22Rv1 (cell line): ENCODE results near the gene AGRN.

ENCODE experiments used
- ZFX ChIP-seq: fragments of 450-650 bp; IDR thresholded peaks from 2 replicates; pipeline ENCODE4 v1.6.1; 2017; ENCODE audit warnings: antibody characterized with exemption, borderline replicate concordance
- TF ChIP-seq, protein P1 (sequence below): fragments of 450-650 bp; IDR thresholded peaks from 2 replicates; pipeline ENCODE4 v1.5.1; 2017; ENCODE audit warnings: mild to moderate bottlenecking

DNA sequence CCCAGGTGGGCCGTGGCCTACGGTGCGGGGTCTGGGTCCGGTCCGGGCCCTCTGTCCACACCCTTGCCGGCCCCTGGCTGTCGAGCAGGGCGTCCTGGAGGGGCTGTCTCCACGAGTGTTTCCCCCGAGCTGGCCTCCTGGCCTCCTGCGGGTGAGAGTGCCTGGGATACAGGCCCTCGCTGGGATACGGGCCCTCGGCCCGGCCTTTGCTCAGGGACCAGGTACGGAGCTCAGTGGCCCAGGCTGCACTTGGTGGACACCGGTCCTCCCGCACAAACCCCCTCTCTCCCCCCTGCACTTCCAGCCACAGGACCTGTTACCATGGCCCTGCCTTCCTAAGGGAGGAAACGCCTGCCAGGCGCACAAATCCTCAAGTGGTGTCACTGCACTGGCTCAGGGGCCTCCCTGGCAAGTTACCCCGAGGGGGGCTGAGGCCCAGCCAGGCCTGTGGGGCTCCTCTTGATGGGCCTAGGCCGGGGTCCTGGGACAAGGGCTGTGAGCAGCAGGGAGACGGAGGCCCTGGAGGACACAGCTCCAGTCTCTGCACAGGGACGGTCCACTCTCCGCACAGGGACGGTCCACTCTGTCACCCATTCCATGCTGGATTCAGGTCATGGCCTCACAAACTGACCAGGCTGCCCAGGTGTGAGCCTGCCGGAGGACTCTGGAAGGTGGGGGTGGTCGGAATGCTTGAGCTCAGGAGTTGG, 72.4 kb downstream of the AGRN start:
- TF ChIP-seq, protein P1, sequence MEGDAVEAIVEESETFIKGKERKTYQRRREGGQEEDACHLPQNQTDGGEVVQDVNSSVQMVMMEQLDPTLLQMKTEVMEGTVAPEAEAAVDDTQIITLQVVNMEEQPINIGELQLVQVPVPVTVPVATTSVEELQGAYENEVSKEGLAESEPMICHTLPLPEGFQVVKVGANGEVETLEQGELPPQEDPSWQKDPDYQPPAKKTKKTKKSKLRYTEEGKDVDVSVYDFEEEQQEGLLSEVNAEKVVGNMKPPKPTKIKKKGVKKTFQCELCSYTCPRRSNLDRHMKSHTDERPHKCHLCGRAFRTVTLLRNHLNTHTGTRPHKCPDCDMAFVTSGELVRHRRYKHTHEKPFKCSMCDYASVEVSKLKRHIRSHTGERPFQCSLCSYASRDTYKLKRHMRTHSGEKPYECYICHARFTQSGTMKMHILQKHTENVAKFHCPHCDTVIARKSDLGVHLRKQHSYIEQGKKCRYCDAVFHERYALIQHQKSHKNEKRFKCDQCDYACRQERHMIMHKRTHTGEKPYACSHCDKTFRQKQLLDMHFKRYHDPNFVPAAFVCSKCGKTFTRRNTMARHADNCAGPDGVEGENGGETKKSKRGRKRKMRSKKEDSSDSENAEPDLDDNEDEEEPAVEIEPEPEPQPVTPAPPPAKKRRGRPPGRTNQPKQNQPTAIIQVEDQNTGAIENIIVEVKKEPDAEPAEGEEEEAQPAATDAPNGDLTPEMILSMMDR, result no peak
- no peak for TF ChIP-seq ZFX
